ENCODE results near the gene KIR2DL3.
"Not testable (repeated sequence)": the region's sequence is repeated elsewhere in the genome, so short reads cannot be mapped to it uniquely, and the experiment has no call there.

KIR2DL3 gene

GRCh38 chr19:54741950-54742349, 3.6 kb downstream of the KIR2DL3 start:
- not testable (repeated sequence) for DNase-seq (ENCODE audit: low read depth, low spot score)

- not testable (repeated sequence) for DNase-seq (ENCODE audit: low read depth, low spot score)
Measured at GRCh38 chr19:54744080-54744479, 5.8 kb downstream of the KIR2DL3 start.

DNA sequence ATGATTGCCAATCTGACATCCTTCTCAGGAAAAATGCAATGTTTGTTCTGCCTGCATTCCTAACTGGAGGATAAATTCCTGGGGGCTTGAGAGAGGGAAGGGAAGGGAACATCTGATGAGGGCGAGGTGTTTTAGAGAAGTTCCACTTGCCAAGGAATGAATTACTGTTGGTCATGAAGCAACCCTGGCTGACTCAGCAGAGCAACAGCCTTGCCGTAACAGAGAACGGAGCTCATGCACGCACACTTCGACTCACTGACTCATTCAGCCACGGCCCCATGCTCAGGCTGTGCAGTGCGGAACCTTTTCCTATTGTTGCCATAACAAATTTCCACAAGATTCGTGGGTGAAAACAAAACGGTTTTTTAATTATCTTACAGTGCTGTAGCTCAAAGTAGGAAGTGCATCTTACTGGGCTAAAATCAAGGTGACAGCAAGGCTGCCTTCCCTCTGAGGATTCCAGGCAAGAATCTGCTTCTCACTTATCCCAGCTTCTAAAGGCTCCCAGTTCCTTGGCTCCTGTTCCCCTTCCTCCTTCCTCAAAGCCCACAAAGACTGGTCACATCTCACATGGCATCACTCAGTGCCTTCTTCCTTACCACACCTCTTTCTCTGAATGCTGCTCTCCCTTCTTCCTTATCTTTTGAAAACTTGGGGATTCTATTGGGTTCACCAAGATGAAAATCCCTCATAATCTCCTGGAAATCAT, 9.5 kb downstream of the KIR2DL3 start:
- DNase-seq (ENCODE audit: low read depth, low spot score) = not testable (repeated sequence)

- not testable (repeated sequence) for DNase-seq (ENCODE audit: low read depth, low spot score)
Measured at GRCh38 chr19:54750276-54750675, 12.0 kb downstream of the KIR2DL3 start.

DNA sequence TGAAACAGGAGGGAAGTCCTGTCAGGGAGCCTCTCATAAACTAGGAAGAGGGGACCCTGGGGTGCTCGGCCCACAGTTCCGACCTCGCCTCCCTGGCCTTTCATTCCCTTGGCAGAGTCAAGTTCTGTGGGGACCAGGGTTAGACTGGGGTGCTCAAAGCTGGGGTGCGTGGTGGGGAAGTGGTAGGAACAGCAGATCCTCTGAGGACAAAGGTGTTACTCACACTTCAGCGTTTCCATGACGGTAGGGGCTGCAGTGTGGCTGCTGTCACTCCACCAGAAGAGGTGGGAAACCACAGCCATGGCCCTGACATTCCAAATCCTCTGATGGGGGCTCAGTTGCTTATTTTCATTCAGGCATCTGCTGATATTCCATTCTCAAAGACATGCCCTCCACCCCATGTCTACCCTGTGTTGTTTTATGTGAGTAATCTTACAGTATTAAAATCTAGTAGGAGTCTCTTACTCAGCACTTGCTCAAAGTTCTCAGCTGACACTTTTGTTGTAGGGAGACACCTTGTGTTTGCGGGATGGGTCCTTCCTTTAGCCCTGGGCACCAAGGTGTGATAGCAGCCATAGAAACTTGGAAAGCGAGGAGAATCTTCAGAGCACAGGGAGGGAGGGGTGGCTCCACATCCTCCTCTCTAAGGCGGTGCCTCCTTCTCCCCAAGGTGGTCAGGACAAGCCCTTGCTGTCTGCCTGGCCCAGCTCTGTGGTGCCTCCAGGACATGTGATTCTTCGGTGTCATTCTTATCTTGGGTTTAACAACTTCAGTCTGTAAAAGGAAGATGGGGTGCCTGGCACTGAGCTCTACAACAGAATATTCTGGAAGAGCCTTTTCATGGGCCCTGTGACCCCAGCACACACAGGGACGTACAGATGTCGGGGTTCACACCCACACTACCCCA, 18.1 kb downstream of the KIR2DL3 start:
- not testable (repeated sequence) for DNase-seq (ENCODE audit: low read depth, low spot score)

DNA sequence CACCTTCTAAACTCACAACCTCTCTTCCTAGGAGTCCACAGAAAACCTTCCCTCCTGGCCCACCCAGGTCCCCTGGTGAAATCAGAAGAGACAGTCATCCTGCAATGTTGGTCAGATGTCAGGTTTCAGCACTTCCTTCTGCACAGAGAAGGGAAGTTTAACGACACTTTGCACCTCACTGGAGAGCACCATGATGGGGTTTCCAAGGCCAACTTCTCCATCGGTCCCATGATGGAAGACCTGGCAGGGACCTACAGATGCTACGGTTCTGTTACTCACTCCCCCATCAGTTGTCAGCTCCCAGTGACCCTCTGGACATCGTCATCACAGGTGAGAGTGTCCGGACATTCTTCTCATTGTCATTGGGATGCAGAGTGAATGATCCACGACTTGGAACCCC, 20.3 kb downstream of the KIR2DL3 start:
- DNase-seq (ENCODE audit: low read depth, low spot score) = not testable (repeated sequence)

DNA sequence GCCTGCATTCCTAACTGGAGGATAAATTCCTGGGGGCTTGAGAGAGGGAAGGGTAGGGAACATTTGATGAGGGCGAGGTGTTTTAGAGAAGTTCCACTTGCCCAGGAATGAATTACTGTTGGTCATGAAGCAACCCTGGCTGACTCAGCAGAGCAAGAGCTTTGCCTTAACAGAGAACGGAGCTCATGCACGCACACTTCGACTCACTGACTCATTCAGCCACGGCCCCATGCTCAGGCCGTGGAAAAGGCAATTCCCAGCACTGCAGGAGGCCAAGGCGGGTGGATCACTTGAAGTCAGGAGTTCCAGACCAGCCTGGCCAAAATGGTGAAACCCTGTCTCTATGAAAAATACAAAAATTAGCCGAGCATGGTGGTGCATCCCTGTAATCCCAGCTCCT, 25.9 kb downstream of the KIR2DL3 start:
- DNase-seq (ENCODE audit: low read depth, low spot score) = not testable (repeated sequence)

DNA sequence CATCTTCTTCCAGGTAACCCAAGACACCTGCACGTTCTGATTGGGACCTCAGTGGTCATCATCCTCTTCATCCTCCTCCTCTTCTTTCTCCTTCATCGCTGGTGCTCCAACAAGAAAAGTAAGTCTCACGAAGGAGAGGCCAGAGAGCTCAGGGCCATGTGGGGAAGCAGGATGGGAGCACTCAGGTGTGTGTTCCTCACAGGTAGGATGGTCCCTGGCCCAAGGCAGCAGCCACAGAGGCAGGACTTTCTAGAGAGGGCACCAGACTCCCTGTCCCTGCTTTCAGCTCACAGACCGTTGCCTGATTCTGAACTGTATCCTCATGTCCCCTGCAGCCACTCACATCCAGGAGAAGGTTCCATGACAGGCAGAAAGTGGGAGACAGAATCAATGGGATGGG, 28.2 kb downstream of the KIR2DL3 start:
- not testable (repeated sequence) for DNase-seq (ENCODE audit: low read depth, low spot score)

DNA sequence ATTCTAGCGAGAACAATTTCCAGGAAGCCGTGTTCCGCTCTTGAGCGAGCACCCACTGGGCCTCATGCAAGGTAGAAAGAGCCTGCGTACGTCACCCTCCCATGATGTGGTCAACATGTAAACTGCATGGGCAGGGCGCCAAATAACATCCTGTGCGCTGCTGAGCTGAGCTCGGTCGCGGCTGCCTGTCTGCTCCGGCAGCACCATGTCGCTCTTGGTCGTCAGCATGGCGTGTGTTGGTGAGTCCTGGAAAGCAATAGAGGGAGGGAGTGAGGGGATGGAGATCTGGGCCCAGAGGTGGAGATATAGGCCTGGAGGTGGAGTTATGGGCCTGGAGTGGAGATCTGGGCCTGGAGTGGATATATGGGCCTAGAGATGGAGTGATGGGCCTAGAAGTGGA, 31.3 kb downstream of the KIR2DL3 start, which contains the start of gene KIR2DL1:
TSS of gene KIR2DL1 (plus strand) at position 148 of the 400 bp plus-strand sequence. CDS start at position 206, 58 bp downstream.
- not testable (repeated sequence) for DNase-seq (ENCODE audit: low read depth, low spot score)

DNA sequence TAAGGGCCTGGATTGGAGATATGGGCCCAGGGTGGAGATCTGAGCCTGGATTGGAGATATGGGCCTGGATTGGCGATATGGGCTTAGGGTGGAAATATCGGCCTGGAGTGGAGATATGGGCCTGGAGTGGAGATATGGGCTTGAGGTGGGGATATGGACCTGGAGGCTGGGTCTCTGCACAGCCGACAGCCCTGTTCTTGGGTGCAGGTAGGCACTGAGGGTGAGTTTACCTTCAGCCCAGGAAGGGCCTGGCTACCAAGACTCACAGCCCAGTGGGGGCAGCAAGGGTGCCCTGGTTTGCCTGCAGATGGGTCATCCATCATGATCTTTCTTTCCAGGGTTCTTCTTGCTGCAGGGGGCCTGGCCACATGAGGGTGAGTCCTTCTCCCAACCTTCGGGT, 32.2 kb downstream of the KIR2DL3 start:
- DNase-seq (ENCODE audit: low read depth, low spot score) = not testable (repeated sequence)

DNA sequence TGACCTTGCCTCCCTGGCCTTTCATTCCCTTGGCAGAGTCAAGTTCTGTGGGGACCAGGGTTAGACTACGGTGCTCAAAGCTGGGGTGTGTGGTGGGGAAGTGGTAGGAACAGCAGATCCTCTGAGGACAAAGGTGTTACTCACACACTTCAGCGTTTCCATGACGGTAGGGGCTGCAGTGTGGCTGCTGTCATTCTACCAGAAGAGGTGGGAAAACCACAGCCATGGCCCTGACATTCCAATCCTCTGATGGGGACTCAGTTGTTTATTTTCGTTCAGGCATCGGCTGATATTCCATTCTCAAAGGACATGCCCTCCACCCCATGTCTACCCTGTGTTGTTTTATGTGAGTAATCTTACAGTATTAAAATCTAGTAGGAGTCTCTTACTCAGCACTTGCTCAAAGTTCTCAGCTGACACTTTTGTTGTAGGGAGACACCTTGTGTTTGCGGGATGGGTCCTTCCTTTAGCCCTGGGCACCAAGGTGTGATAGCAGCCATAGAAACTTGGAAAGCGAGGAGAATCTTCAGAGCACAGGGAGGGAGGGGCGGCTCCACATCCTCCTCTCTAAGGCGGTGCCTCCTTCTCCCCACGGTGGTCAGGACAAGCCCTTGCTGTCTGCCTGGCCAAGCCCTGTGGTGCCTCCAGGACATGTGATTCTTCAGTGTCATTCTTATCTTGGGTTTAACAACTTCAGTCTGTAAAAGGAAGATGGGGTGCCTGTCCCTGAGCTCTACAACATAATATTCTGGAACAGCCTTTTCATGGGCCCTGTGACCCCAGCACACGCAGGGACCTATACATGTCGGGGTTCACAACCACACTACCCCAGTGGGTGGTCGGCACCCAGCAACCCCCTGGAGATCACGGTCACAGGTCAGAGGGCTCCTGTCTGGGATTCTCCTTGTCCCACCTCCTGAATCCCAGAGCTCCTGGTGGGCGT, 33.0 kb downstream of the KIR2DL3 start:
- not testable (repeated sequence) for DNase-seq (ENCODE audit: low read depth, low spot score)

- not testable (repeated sequence) for DNase-seq (ENCODE audit: low read depth, low spot score)
Measured at GRCh38 chr19:54772666-54773065, 34.4 kb downstream of the KIR2DL3 start.

- not testable (repeated sequence) for DNase-seq (ENCODE audit: low read depth, low spot score)
Measured at GRCh38 chr19:54775095-54775815, 36.9 kb downstream of the KIR2DL3 start.

GRCh38 chr19:54775830-54776229, 37.5 kb downstream of the KIR2DL3 start:
- not testable (repeated sequence) for DNase-seq (ENCODE audit: low read depth, low spot score)

DNA sequence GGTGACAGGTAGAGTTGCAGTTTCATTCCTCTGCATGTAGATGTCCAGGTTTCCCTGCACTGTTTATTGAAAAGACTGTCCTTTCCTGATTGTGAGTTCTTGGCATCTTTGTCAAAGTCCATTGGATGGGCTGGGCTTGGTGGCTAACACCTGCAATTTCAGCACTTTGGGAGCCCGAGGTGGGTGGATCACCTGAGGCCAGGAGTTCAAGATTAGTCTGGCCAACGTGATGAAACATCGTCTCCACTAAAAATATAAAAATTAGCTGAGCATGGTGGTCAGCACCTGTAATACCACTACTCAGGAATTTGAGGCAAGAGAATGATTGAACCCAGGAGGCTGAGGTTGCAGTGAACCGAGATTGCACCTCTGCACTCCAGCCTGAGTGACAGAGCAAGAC, 39.5 kb downstream of the KIR2DL3 start:
- not testable (repeated sequence) for DNase-seq (ENCODE audit: low read depth, low spot score)

GRCh38 chr19:54778896-54779295, 40.6 kb downstream of the KIR2DL3 start:
- not testable (repeated sequence) for DNase-seq (ENCODE audit: low read depth, low spot score)

DNA sequence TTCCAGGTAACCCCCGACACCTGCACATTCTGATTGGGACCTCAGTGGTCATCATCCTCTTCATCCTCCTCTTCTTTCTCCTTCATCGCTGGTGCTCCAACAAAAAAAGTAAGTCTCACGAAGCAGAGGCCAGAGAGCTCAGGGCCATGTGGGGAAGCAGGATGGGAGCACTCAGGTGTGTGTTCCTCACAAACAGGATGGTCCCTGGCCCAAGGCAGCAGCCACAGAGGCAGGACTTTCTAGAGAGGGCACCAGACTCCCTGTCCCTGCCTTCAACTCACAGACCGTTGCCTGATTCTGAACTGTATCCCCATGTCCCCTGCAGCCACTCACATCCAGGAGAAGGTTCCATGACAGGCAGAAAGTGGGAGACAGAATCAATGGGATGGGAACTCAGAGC, 44.6 kb downstream of the KIR2DL3 start:
- DNase-seq (ENCODE audit: low read depth, low spot score) = not testable (repeated sequence)

DNA sequence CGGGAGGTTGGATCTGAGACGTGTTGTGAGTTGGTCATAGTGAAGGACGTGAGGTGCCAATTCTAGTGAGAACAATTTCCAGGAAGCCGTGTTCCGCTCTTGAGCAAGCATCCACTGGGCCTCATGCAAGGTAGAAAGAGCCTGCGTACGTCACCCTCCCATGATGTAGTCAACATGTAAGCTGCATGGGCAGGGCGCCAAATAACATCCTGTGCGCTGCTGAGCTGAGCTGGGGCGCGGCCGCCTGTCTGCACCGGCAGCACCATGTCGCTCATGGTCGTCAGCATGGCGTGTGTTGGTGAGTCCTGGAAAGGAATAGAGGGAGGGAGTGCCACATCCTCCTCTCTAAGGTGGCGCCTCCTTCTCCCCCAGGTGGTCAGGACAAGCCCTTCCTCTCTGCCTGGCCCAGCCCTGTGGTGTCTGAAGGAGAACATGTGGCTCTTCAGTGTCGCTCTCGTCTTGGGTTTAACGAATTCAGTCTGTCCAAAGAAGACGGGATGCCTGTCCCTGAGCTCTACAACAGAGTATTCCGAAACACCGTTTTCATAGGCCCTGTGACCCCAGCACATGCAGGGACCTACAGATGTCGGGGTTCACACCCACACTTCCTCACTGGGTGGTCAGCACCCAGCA, 47.9 kb downstream of the KIR2DL3 start:
- DNase-seq (ENCODE audit: low read depth, low spot score) = not testable (repeated sequence)

DNA sequence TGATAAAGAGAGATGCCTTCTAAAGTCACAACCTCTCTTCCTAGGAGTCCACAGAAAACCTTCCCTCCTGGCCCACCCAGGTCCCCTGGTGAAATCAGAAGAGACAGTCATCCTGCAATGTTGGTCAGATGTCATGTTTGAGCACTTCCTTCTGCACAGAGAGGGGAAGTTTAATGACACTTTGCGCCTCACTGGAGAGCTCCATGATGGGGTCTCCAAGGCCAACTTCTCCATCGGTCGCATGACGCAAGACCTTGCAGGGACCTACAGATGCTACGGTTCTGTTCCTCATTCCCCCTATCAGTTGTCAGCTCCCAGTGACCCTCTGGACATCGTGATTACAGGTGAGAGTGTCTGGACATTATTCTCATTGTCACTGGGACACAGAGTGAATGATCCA, 49.8 kb downstream of the KIR2DL3 start:
- DNase-seq (ENCODE audit: low read depth, low spot score) = not testable (repeated sequence)

DNA sequence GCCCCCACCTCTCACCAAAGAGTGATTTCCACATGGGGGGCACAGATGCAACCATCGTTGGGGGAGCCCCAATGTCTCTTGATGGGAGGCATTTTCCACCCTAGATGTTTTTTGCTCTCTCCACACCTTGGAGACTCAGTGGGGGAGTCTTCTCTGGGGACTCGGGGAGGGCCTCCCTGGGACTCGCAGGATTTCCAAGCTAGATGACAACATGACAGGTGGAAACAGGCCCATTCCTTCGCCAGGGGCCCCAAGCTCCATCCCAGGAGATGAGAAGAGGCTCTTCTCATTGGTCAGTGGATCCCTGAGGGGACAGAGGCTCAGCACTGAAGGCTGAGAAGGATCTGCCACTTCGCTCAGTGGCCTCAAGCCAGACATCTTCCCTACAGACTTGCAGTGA, 52.4 kb downstream of the KIR2DL3 start:
- no peak for DNase-seq (ENCODE audit: low read depth, low spot score)
